ENCODE data around the gene CTSC. TPM values are rescaled to one million over a fixed set of nuclear protein-coding genes. Genes with fewer than 3 reads are reported as not detected.

Gene CTSC
- total RNA-seq, 4 donors from 2014 or later, result 24.5 to 59.0 (median 31.6) TPM

GRCh38 chr11:88277349-88277915 is 60.1 kb downstream of the CTSC start:
- 30% methylated on average over 3 of the region's 3 CpGs for WGBS
- TF ChIP-seq POLR2AphosphoS5 (IDR thresholded peaks at IDR 0.05) (no peak), CTCF (IDR thresholded peaks at IDR 0.05) (no peak), EP300 (IDR thresholded peaks at IDR 0.05) (no peak), POLR2A (IDR thresholded peaks at IDR 0.05) (no peak)
- no peaks in the 10 kb centered on the region for H3K27me3 ChIP-seq
- DNase-seq (ENCODE audit: low spot score in 2 of 2), result no peak
- H3K36me3 ChIP-seq, result no peaks in the 10 kb centered on the region
- H3K9me3 ChIP-seq, result no peaks in the 10 kb centered on the region
- H3K4me3 ChIP-seq, result no peak overlapping the region
- no peak overlapping the region for H3K27ac ChIP-seq
- H3K4me1 ChIP-seq, result peaks cover 10% of the 10 kb centered on the region

- TF ChIP-seq POLR2A (IDR thresholded peaks at IDR 0.05) (no peak), CTCF (IDR thresholded peaks at IDR 0.05) (no peak), POLR2AphosphoS5 (IDR thresholded peaks at IDR 0.05) (no peak), EP300 (IDR thresholded peaks at IDR 0.05) (no peak)
- no peaks in the 10 kb centered on the region for H3K27me3 ChIP-seq
- H3K9me3 ChIP-seq, result no peaks in the 10 kb centered on the region
- no peaks in the 10 kb centered on the region for H3K36me3 ChIP-seq
- H3K4me1 ChIP-seq, result peaks cover 3% of the 10 kb centered on the region
- H3K4me3 ChIP-seq, result no peak overlapping the region
- 57% methylated on average over 1 of the region's 1 CpG for WGBS
- no peak overlapping the region for H3K27ac ChIP-seq
- no peak for DNase-seq (ENCODE audit: low spot score in 2 of 2)
Observed at GRCh38 chr11:88275636-88276035, 61.9 kb downstream of the CTSC start.

- no peaks in the 10 kb centered on the region for H3K9me3 ChIP-seq
- no peak overlapping the region for H3K27ac ChIP-seq
- no peaks in the 10 kb centered on the region for H3K4me1 ChIP-seq
- H3K4me3 ChIP-seq, result no peak overlapping the region
- no peaks in the 10 kb centered on the region for H3K36me3 ChIP-seq
- no peak for DNase-seq (ENCODE audit: low spot score in 2 of 2)
- WGBS, result 100% methylated on average over 1 of the region's 1 CpG
- H3K27me3 ChIP-seq, result no peaks in the 10 kb centered on the region
- TF ChIP-seq POLR2A (IDR thresholded peaks at IDR 0.05) (no peak), POLR2AphosphoS5 (IDR thresholded peaks at IDR 0.05) (no peak), EP300 (IDR thresholded peaks at IDR 0.05) (no peak), CTCF (IDR thresholded peaks at IDR 0.05) (no peak)
Observed at GRCh38 chr11:88266919-88267318, 70.6 kb downstream of the CTSC start.

GRCh38 chr11:88266157-88266556 is 71.4 kb downstream of the CTSC start:
- Histone ChIP-seq H3K4me3 (no peak overlapping the region), H3K27me3 (no peaks in the 10 kb centered on the region), H3K4me1 (no peaks in the 10 kb centered on the region), H3K36me3 (no peaks in the 10 kb centered on the region), H3K9me3 (peaks cover 3% of the 10 kb centered on the region), H3K27ac (no peak overlapping the region)
- DNase-seq (ENCODE audit: low spot score in 2 of 2), result no peak
- TF ChIP-seq POLR2AphosphoS5 (IDR thresholded peaks at IDR 0.05), result no peak
- TF ChIP-seq CTCF (IDR thresholded peaks at IDR 0.05), result no peak
- no peak for TF ChIP-seq POLR2A (IDR thresholded peaks at IDR 0.05)
- no peak for TF ChIP-seq EP300 (IDR thresholded peaks at IDR 0.05)

- Histone ChIP-seq H3K27me3 (no peaks in the 10 kb centered on the region), H3K27ac (no peak overlapping the region), H3K4me3 (no peak overlapping the region), H3K9me3 (peaks cover 32% of the 10 kb centered on the region), H3K4me1 (no peaks in the 10 kb centered on the region), H3K36me3 (no peaks in the 10 kb centered on the region)
- TF ChIP-seq POLR2AphosphoS5 (IDR thresholded peaks at IDR 0.05), result no peak
- no peak for DNase-seq (ENCODE audit: low spot score in 2 of 2)
Observed at GRCh38 chr11:88259431-88259830, 78.1 kb downstream of the CTSC start.

GRCh38 chr11:88252208-88252607 is 85.3 kb downstream of the CTSC start:
- Histone ChIP-seq H3K27me3 (no peaks in the 10 kb centered on the region), H3K27ac (no peak overlapping the region), H3K4me1 (peaks cover under 1% of the 10 kb centered on the region), H3K9me3 (peaks cover 7% of the 10 kb centered on the region), H3K36me3 (no peaks in the 10 kb centered on the region), H3K4me3 (no peak overlapping the region)
- no peak for TF ChIP-seq CTCF (IDR thresholded peaks at IDR 0.05)
- no peak for TF ChIP-seq POLR2A (IDR thresholded peaks at IDR 0.05)
- no peak for TF ChIP-seq EP300 (IDR thresholded peaks at IDR 0.05)
- TF ChIP-seq POLR2AphosphoS5 (IDR thresholded peaks at IDR 0.05), result no peak
- DNase-seq (ENCODE audit: low spot score in 2 of 2), result no peak
